ENCODE data around the gene ADORA1.

DNA sequence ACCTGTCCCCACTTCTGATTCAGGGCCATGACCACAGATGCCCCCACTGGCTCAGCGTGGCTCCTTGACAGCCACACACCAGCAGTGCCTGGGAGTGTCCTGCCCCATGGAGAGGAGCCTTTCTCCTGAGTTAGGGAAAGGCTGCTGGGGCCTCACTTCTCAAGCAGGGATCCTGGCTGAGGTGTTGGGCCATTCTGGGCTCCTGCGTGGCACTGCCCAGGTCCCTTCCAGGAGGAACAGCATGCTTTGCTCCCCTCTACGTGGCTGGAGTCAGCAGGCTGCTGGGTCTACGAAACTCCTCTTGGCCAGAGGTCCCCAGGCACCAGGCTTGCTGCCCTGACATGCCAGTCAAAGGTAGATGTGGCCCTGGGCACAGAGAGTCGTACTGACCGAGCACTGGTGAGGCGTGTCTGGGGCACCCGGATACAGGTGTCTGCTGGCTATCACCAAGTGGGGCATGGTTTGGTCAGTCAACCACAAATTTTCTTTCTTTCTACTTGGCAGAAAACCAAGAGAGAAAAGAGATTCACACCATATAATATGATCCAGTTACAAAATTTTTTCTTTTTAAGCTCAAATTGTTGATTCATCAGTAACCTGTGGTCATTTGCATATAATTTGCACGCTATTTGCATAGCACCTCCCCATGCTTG lies 4.1 kb downstream of the ADORA1 start:
- no peak for TF ChIP-seq EZH2 (IDR thresholded peaks at IDR 0.05; ENCODE audit: borderline replicate concordance, low read length)
- TF ChIP-seq, protein P1, sequence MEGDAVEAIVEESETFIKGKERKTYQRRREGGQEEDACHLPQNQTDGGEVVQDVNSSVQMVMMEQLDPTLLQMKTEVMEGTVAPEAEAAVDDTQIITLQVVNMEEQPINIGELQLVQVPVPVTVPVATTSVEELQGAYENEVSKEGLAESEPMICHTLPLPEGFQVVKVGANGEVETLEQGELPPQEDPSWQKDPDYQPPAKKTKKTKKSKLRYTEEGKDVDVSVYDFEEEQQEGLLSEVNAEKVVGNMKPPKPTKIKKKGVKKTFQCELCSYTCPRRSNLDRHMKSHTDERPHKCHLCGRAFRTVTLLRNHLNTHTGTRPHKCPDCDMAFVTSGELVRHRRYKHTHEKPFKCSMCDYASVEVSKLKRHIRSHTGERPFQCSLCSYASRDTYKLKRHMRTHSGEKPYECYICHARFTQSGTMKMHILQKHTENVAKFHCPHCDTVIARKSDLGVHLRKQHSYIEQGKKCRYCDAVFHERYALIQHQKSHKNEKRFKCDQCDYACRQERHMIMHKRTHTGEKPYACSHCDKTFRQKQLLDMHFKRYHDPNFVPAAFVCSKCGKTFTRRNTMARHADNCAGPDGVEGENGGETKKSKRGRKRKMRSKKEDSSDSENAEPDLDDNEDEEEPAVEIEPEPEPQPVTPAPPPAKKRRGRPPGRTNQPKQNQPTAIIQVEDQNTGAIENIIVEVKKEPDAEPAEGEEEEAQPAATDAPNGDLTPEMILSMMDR (conservative IDR thresholded peaks at IDR 0.05 in 1 of 2, IDR thresholded peaks at IDR 0.05 in 1 of 2; ENCODE audit: extremely low read depth in 1 of 2, insufficient read depth in 1 of 2, low read depth in 1 of 2, low read length in 2 of 2): no peak
